Right ventricle myocardium superior (tissue), 1 donor: Measurements from ENCODE around the gene TGDS. TPM values are rescaled to one million over a fixed set of nuclear protein-coding genes. Genes with fewer than 3 reads are reported as not detected.
"Not testable (repeated sequence)": the region's sequence is repeated elsewhere in the genome, so short reads cannot be mapped to it uniquely, and the experiment has no call there.

ENCODE experiments used
- ATAC-seq: fragments of 200-7000 bp; cut with Tn5 transposase; one replicate; pipeline ENCODE4 v1.9.1; 2020; ENCODE audit warnings: mild to moderate bottlenecking; ENCODE audit not compliant: poor library complexity
- DNase-seq: peaks from one replicate; pipeline ENCODE4 v3.0.0-alpha.2; 2020
- intact Hi-C: fragments of 100-400 bp; cut with DNase I; formaldehyde crosslinking; loops from one replicate; pipeline ENCODE4 v1.11.2; 2022
- long read RNA-seq: library from polyadenylated mRNA; unstranded; transcript quantifications from one replicate; pipeline ENCODE4 v2.0.0, GENCODE V29; 2021
- total RNA-seq: library from RNA; stranded (reverse); fragmentation: NEBNext Ultra II Directional; extraction: Animal tissue kit (Norgen Biotek cat#: 25700); gene quantifications from one replicate; pipeline ENCODE4 v1.2.1, GENCODE V29; 2021
- donor health status: DM: no; HTN: yes; CAD: no; lungs with severe emphysema.

Gene TGDS, protein sequence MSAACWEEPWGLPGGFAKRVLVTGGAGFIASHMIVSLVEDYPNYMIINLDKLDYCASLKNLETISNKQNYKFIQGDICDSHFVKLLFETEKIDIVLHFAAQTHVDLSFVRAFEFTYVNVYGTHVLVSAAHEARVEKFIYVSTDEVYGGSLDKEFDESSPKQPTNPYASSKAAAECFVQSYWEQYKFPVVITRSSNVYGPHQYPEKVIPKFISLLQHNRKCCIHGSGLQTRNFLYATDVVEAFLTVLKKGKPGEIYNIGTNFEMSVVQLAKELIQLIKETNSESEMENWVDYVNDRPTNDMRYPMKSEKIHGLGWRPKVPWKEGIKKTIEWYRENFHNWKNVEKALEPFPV
- total RNA-seq = 4.5 TPM
- long read RNA-seq, transcript TGDS-201 (12 exons, 1,905 nt) = major isoform, 5 of 5 reads
- long read RNA-seq, partial matches to known transcripts = 0 of 5 reads
- long read RNA-seq, other reads (novel, unspliced or antisense) = 0 of 5 reads

DNA sequence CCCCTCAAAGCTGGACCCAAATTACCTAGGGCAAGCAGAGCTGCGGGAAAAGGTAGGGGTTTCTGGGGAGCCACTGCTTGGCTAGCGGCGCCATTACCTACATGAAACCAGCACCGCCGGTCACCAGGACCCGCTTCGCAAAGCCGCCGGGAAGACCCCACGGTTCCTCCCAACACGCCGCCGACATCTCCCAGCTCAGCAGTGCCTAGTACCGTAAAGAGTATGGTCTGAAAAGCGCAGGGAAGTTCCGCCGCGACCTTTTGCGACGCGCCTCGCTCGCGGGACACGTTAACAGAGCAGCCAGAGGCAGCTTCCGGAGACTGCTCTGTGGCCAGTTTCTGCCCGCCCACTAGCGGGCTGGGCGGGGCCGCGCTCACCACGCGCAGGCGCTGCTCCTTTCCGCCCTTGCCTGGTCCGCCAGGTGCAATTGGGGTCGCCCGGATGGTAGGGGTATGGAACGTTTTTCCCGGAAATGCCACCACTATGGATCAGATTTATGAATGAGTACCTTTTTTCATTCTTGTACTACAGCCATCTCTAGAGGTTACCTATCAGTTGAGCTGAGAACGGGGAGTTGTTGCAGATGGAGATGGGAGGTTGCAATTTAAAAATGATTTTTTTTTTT is at the start of gene TGDS:
Gene TGDS (minus strand): TSS at position 203 of the 625 bp plus-strand sequence. CDS start 16 bp downstream, at position 187.
- DNase-seq (peak; percentile 96), ATAC-seq (peak; percentile 100)
- intact Hi-C loops = no loop called here

DNA sequence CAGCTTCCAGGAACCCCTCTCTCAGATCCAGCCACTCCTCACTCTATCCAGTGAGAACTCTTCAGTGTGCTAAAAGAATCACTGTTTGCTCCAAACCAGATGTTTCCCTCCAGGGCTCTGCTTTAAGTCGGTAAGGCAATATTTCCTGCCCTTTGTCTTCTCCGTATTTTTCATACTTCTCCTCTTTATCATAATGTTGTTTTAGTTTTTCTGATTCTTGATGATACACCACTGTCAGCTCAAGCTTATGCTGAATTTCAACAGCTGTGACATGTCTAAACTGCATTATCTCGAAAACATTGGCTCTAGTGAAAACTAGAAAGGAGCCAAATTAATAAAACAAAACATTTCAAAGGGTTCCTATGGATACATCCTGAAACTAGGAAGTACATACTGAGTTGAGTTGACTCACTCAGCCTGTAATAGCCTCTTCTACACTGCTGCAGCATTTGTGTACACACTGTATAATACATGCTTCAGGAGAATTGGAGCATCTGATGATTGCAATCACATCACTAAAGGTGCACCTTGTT is 45.5 kb upstream of the TGDS start:
- intact Hi-C loops = no loop called here
- DNase-seq (no peak), ATAC-seq (no peak)

DNA sequence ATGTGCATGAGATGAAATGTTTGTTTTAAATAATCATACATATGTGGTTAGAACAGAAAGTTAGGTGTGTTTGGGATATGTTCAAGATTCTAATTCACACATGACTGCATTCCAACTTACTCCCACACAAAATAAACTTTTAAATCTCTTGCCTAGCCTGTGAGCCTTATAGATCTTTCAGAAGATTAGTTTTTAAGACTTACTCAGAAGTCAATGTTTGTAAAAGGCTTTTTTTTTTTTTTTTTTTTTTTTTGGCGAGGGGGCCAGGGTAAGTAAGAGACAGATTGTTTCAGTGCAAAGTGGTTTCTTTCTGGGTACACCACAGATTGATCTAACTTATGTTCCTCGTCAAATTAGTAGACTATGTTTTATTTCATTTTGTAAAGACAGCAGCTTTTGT is 44.8 kb upstream of the TGDS start:
- DNase-seq = no peak
- ATAC-seq = no peak
- intact Hi-C loops = no loop called here

DNA sequence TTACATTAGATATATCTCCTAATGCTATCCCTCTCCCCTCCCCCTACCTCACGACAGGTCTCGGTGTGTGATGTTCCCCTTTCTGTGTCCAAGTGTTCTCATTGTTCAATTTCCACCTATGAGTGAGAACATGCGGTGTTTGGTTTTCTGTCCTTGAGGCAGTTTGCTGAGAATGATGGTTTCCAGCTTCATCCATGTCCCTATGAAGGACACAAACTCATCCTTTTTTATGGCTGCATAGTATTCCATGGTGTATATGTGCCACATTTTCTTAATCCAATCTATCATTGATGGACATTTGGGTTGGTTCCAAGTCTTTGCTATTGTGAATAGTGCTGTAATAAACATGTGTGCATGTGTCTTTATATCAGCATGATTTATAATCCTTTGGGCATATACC is 41.7 kb upstream of the TGDS start:
- DNase-seq, intact Hi-C loops, ATAC-seq: not testable (repeated sequence)

DNA sequence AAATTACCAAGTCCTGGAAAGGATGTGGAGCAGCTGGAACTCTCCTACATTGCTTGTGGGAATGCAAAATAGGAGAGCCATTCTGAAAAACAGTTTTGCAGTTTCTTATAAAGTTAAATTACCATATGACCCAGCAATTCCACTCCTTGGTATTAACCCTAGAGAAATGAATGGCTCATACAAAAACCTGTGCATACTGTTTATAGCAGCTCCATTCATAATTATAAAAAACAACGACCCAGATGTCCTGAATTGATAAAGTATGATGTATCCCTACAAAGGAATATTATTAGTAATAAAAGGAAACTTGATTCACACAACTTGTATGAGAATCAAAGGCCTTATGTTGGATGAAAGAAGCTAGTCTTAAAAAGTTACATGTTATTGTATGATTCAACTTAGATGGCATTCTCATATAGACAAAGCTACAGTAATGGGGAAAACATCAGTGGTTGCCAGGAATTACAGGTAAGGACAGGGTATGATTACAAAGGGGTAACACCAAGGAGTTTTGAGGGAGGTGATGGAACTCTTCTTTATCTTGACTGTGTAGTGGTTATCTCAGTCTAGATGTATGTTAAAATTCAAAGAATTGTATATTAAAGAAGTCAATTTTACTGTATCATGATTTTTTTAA is 41.1 kb upstream of the TGDS start:
- DNase-seq (no peak), ATAC-seq (no peak)
- intact Hi-C loops = no loop called here

DNA sequence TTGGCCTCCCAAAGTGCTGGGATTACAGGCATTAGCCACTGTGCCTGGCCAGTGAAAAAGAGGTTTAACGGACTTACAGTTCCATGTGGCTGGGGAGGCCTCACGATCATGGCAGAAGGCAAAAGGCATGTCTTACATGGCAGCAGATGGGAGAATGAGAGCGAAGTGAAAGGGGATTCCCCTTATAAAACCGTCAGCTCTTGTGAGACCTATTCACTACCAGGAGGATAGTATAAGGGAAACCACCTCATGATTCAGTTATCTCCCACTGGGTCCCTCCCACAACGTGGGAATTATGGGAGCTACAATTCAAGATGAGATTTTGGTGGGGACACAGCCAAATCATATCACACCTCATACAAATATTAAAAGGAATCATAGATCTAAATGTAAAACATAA is 40.1 kb upstream of the TGDS start:
- DNase-seq, ATAC-seq, intact Hi-C loops: not testable (repeated sequence)

DNA sequence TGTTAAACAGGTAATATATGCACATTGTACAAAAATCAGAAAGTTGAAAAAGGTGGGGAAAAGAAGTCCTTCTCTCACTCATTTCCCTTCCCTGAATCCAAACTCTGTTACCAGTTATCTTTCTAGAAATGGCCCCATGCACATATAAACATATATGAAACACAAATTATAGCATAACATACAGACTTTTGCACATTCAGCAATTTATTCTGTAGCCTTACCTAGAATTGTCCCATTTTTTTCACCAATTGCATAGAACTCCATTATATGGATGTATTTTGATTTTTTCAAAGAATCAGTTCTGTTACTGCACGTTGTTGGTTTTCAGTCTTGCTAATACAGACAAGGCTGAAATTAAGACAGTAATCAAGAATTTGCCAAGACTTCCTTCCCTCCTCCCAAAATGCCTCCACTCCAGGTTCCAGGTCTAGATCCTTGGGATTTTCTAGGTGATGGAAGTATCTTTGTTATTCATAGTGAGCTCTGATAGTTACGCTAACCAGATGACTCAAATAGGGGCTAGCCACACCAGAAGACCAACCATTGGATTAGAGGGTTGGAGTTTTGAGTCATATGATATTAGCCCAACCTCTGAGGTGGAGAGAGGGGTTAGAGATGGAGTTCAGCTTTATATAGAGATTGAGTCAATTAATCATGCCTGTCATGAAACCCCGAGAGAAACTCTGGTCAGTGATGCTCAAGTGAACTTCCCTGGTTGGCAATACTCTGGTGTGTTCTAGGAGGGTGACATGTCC is 36.5 kb upstream of the TGDS start:
- intact Hi-C loops = no loop called here
- DNase-seq (no peak), ATAC-seq (no peak)

DNA sequence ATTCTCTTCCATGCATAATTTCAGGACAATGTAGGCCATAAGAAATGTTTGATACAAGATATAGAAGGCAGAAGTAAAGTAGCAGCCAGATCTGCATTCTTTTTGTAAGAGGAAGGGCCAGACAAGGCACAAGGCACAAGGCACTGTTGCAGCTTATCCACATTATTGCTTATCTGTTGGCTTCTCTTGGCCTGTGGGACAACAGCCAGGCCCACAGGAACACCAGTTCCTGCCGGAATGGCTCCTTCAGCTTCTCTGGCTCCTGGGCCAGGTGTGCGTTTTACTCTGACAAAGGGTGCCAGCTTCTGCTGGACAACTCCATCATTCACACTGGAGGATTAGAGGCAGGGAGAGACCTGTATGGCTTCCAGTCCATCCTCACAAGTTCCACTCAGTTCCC is 34.9 kb upstream of the TGDS start:
- intact Hi-C loops = no loop called here
- no peak for DNase-seq
- ATAC-seq = peak; percentile 68

DNA sequence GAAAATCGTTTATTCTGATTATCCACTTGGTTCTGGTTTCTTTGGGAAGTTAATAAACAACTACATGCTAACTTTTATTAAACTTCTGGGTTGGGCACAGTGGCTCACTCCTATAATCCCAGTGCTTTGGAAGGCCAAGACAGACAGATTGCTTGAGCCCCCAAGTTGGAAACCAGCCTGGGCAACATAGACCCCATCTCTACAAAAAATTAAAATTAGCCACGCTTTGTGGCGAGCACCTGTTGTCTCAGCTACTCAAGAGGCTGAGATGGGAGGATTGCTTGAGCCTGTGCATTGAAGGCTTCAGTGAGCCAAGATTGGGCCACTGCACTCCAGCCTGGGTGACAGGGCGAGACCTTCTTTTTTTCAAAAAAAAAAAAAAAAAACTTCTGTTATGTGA is 27.4 kb upstream of the TGDS start:
- ATAC-seq (no peak), DNase-seq (no peak)
- intact Hi-C loops = no loop called here

DNA sequence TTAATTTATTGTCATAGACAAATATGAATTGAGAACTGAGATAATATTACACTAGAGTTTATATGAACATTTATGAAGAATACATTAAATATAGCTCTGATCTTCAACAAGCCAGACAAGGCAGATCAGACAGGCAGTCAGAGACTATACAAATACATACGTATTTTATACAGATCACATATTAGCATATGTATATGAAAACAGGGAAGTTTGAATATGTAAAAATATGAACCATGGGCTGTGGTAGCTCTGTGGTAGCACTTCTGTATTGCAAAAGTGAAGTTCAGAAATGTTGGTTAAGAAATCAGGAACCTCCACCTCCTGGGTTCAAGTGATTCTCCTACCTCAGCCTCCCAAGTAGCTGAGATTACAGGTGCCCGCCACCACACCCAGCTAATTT is 26.4 kb upstream of the TGDS start:
- intact Hi-C loops = no loop called here
- ATAC-seq (no peak), DNase-seq (no peak)

DNA sequence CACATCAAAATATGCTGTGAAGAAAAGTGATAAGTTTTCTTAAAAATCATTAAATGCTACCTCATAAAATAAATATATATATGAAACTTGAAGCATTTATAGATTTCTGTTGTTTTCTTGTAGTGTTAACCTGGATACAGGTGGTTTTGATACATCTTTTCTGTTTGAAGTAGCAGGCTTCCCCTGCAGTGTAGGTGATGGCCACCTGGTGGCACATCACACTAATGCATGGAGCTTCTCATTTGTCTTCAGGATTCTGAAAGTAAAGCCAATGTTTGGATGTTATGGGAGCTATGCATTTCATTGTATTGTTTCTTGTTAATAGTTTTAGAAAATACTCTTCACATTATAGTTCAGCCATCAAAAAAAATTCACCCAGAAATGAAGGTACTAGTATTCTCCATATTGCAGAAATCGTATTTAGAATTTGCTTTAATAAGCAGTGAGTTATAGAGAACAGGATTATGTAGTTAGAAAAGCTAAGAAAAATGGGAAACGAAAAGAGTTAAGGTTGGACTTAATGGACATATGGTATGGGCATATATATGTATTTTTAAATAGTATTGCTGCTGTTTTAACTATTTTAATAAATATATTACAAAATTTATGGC is 24.4 kb upstream of the TGDS start:
- ATAC-seq = no peak
- DNase-seq = no peak
- intact Hi-C loops = no loop called here

DNA sequence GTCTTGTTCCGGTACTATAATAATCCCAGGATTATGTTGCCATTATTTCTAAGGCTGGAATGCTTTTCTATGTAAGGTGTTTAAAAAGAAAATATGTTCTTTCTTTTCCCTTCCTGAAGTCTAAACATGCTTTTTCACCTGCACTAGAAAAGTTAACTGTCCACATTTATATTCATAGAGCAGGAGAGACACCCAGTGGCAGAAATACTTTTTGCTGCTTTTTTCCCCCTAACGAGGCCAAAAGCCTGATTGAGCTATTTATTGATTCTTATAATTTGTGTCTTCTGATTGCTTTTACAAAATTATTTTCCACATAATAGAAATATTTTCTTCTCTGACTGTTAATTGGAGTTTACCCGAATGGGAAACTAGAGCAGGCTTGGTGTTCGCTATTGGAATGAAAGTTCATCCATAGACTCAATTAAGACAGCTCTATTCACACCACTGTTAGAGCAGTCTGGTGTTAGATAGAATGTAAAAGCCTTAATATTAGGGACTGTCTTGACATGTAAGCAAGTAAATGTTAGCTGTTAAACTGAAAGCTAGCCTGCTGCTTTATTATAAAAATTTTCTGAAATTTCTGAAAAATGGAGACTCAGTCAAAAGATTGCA is 21.5 kb upstream of the TGDS start:
- DNase-seq = no peak
- ATAC-seq = peak; percentile 77
- intact Hi-C loops = loop anchor here (2.0 kb wide), 1 partner anchor 183 kb away; no protein-coding TSS in a partner anchor

DNA sequence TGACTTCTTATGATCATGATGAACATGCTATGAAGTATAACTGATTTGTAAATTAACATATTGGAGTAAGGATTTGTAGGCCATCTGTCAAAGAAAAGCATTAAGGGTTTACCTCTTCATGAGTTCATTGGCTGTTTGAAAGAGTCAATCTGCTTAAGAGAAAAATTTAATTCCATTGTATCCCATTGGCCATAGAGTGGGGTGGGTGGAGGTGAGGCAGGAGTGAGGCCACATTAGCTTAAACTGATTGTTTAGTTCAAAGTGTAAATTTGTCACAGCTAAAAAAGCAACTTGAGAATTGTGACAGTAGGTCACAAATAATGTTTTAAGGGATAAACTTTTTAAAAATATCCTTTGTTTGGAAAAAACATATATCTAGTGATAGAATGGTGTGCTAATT is 17.1 kb upstream of the TGDS start:
- ATAC-seq = no peak
- intact Hi-C loops = no loop called here
- no peak for DNase-seq

DNA sequence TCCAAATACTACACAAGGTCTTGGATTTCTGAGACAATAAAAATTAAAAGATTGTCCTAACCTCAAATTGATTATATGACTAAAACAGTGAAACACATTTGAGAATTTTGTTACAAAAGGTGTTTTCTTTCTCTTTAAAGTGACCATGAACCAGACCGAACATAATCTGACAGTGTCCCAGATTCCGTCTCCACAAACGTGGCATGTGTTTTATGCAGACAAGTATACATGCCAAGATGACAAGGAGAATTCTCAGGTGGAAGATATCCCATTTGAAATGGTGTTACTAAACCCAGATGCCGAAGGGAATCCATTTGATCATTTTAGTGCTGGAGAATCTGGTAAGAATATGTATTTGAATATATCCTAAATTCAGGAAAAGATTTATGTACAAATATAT is 16.1 kb upstream of the TGDS start:
- ATAC-seq (no peak), DNase-seq (no peak)
- intact Hi-C loops = no loop called here

DNA sequence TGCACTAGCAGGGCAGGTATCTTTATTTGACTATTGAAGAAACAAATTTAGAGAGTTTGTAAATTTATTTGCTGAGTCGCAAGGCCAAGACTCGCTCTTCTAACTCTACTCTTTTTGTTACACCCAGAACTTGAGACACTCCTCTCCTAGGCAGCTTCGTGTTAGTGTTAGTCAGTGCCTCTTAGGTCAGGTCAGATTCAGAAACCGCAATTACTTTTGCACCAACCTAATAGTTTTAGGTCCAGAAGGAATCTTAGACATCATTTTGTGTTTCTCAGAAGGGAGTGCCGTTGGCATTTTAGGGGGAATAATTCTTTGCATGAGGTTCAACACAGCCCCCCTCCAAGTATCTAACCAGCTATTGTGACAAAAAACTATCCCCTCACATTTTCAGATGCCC is 14.5 kb upstream of the TGDS start:
- no peak for DNase-seq
- intact Hi-C loops = no loop called here
- no peak for ATAC-seq

DNA sequence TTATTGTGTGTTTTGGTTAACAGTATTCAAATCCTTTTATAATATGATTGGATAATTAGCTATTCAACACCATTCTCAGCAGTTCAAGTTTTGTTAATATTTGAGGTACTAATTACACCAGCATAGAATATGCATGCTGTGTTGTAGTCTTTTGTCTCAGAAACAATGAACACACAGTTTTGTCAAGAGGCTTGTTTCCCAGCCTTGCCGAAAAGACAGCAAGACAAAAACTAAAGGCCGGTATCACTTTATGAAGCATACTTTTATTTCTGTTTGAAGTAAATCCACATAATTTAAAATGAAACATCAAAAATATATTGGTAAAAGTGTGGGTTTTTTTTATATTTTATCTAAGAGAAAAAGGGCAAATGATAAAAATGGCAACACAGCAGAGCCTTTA is 13.2 kb upstream of the TGDS start:
- intact Hi-C loops = no loop called here
- ATAC-seq = no peak
- no peak for DNase-seq

DNA sequence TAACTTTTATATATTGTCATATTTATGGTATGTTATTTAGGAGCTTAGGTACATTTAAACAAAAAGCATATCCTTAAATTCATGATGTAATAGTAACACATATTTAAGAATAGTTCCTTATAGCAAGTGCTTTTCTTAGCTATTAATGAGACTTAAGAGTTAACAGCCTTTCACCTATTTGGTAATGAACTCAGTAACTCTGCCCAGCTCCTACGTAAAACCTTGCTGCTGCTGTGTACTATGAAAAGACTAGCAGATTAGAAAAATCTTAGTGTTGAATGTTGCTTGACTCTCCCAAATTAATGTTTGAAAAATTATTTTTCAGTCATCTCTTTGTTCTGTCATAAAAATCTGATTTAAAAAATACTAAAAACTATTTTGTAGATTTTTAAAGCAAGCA is 12.6 kb upstream of the TGDS start:
- intact Hi-C loops = no loop called here
- peak; percentile 93 for ATAC-seq
- DNase-seq = no peak

DNA sequence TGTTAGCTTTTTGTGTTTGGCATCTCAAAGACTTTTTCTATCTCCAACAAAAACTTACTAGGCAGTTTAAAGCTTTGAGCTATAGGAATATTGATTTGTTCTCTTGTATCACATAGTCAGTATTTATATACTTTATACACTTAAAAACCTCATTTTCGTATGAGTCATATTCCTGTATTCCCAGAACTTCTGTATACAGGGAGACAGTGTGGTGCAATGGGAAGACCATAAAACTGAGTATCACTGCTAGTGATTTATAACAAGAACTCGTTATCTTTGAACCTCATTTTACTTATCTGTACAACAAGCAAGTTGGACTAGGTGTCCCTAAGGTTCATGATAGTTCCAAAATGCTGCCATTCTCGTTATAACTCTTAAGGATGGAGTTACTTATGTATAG is 12.0 kb upstream of the TGDS start:
- DNase-seq = no peak
- ATAC-seq = peak; percentile 24
- intact Hi-C loops = no loop called here
